Naive B cell (primary cell): Measurements from ENCODE around the gene OR8G5. TPM values are rescaled to one million over a fixed set of nuclear protein-coding genes. Genes with fewer than 3 reads are reported as not detected.

Source experiments
- ATAC-seq, 2 donors: fragments of 150-1000 bp; cut with Tn5 transposase; 2 replicates each; pipeline ENCODE4 v1.10.0; 2021; ENCODE audit warnings: low read depth in 2 of 2, mild to moderate bottlenecking in 2 of 2, moderate library complexity in 2 of 2
- DNase-seq: peaks from one replicate; pipeline ENCODE4 v3.0.0; 2022
- H3K27ac Mint-ChIP-seq, 6 donors: one replicate each; pipeline ENCODE4 v1.8.0; 2020 to 2022; ENCODE audit warnings: mild to moderate bottlenecking in 6 of 6, mixed read lengths in 6 of 6, moderate library complexity in 5 of 6, inconsistent platforms in 2 of 6
- H3K27me3 Mint-ChIP-seq, 3 donors: one replicate each; pipeline ENCODE4 v1.8.0; 2021 to 2022; ENCODE audit warnings: mixed read lengths in 3 of 3, mild to moderate bottlenecking in 1 of 3
- H3K36me3 Mint-ChIP-seq, 2 donors: one replicate each; pipeline ENCODE4 v1.8.0; 2020 to 2022; ENCODE audit warnings: mixed read lengths in 2 of 2, inconsistent platforms in 1 of 2, mild to moderate bottlenecking in 1 of 2
- H3K4me1 Mint-ChIP-seq, 3 donors: one replicate each; pipeline ENCODE4 v1.8.0; 2020 to 2022; ENCODE audit warnings: mixed read lengths in 3 of 3, inconsistent platforms in 1 of 3, mild to moderate bottlenecking in 1 of 3, moderate library complexity in 1 of 3
- H3K4me3 Mint-ChIP-seq, 8 donors: one replicate each; pipeline ENCODE4 v1.8.0; 2020 to 2022; ENCODE audit warnings: mild to moderate bottlenecking in 8 of 8, mixed read lengths in 8 of 8, moderate library complexity in 8 of 8, inconsistent platforms in 2 of 8
- H3K9me3 Mint-ChIP-seq, 7 donors: one replicate each; pipeline ENCODE4 v1.8.0; 2020 to 2022; ENCODE audit warnings: mixed read lengths in 7 of 7, mild to moderate bottlenecking in 5 of 7, inconsistent platforms in 2 of 7, moderate library complexity in 1 of 7
- polyA plus RNA-seq, 6 donors: library from polyadenylated mRNA; unstranded; fragments of 300-500 nt; fragmentation: Illumina TruSeq; gene quantifications; one replicate each; pipeline ENCODE4 v1.2.3, GENCODE V29; 2021; ENCODE audit warnings: low read depth in 6 of 6

Gene OR8G5
- polyA plus RNA-seq, 6 donors from 2014 or later = not detected

DNA sequence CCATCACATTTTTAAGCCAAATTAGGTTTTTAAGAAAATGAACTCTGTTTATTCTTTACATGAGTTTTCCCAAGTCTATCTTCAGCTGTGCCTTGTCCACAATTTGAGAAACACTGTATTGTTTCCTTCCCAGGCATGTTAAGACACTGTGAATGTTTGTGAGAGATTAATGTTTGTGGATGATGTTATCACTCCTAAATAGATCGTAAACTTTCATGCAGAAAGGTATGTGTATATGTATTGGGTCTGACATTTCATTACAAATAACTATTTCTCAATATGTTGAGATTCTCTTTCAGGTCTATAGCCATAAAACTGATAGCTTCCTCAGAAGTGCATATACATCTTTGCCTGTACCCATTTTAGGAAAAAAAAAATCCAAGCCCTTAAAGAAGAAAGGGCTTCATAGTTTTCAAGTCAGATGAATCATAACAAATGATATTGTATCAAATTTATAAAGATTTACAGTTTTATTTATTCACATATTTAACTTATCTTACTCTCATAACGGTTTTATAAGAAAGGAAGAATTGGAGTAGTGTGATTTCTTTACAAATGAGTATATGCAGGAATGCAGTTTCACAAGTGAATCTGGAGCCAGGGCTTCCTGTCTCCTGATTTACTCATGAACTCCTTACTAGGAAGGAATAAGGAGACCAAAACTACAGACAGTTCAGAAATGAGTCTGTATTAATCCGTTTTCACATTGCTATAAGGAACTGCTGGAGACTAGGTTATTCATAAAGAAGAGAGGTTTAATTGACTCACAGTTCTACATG, 46.4 kb downstream of the OR8G5 start:
- H3K9me3 Mint-ChIP-seq = peaks cover 0 to 5% (median 0%) of the 10 kb centered on the region in 7 donors
- H3K27ac Mint-ChIP-seq = no peak overlapping the region

DNA sequence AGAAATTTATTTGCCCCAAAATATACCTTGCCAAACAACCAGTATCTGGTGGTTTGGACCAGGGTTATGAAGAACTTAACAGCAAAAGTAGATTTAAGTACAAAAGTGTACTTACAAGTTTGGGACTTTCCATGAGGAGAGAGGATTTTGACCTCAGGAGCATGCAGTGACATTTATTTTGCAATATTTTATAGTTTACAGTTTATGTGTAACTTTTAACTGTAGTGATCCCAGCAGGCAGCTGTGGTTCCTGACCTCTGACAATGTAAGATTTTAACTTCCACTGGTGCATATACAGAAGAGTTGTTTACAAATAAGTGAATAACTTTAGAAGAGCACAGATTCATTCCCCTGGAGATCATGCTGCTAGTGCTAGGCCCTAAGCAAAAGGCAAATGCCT, 50.9 kb downstream of the OR8G5 start:
- Mint-ChIP-seq H3K9me3 (peaks cover 0 to 2% (median 0%) of the 10 kb centered on the region in 7 donors), H3K4me1 (no peaks in the 10 kb centered on the region), H3K4me3 (no peak overlapping the region), H3K27ac (no peak overlapping the region), H3K36me3 (no peaks in the 10 kb centered on the region), H3K27me3 (peaks cover 0 to 12% (median 7%) of the 10 kb centered on the region in 3 donors)
- no peak for DNase-seq
- no peak for ATAC-seq

More for the DNA sequence above, 46.4 kb downstream of the OR8G5 start:
- ATAC-seq = no peak
- Mint-ChIP-seq H3K4me1 (no peaks in the 10 kb centered on the region), H3K36me3 (no peaks in the 10 kb centered on the region), H3K4me3 (no peak overlapping the region), H3K27me3 (peaks cover 3 to 7% (median 5%) of the 10 kb centered on the region in 3 donors)
- no peak for DNase-seq

DNA sequence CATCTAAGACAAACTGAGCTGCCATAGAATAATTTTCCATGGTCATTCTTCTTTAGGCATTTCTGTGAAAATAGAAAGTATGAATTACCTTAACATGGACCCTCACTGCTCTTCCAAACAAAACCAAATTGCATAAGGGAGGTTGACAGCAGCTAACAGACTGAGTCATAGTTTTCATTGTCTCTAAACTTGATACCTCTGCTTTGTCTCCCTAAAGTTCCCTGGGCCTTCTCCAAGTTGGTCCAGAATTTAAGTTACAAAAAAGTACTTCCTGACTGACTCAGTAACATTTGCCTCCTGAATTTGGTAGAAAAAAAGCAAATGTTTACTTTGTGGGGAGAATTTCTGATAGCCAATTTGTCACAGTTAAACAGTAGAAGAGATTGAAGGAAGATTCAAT, 54.5 kb downstream of the OR8G5 start:
- peaks cover 0 to 16% (median 7%) of the 10 kb centered on the region in 3 donors for H3K27me3 Mint-ChIP-seq
- DNase-seq (no peak), ATAC-seq (no peak)
- no peak overlapping the region for H3K4me3 Mint-ChIP-seq
- no peaks in the 10 kb centered on the region for H3K36me3 Mint-ChIP-seq
- H3K9me3 Mint-ChIP-seq = peaks cover 0 to 2% (median 0%) of the 10 kb centered on the region in 7 donors
- H3K4me1 Mint-ChIP-seq = no peaks in the 10 kb centered on the region
- H3K27ac Mint-ChIP-seq = no peak overlapping the region

DNA sequence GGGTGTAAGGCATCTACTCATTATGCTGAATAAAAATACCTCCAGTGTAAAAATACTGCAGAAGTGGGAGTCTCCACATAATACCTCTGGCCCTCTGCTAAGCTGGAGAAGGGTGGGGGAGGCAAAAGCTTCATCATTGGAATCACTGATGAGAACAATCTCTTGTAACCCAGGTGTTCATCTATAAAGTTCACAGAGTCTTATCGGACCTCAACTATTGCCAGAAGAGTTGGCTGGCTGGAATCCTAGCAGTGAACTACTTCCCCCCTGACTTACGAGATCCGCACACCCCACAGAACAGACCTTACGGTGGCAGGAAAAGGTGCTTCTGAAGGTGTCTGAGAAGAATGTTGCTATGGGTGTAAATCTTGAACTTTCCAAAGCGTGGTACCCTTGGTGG, 55.1 kb downstream of the OR8G5 start:
- Mint-ChIP-seq H3K27ac (no peak overlapping the region), H3K4me1 (no peaks in the 10 kb centered on the region), H3K4me3 (no peak overlapping the region), H3K36me3 (no peaks in the 10 kb centered on the region), H3K27me3 (peaks cover 0 to 17% (median 7%) of the 10 kb centered on the region in 3 donors), H3K9me3 (peaks cover 0 to 2% (median 0%) of the 10 kb centered on the region in 7 donors)
- ATAC-seq (no peak), DNase-seq (no peak)

DNA sequence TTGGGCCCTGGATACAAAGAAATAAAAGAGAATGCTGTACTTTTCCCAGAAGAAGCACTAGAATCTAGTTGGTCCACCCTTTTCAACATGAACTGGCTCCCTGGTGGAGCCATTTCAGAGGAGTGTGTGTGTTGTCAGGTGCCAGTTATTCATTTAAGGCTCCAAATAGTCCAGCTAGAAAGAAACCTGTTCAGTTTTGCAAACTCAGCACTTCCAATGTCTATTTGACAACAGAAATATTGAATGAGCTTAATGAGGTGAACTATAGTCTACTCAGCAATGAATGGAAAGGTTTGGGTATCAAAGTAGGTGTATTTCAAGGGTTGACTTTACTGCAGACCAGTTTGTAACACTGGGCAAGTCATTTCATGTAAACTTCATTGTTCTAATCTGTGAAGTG, 55.5 kb downstream of the OR8G5 start:
- no peak overlapping the region for H3K27ac Mint-ChIP-seq
- H3K9me3 Mint-ChIP-seq = peaks cover 0 to 2% (median 0%) of the 10 kb centered on the region in 7 donors
- H3K36me3 Mint-ChIP-seq = no peaks in the 10 kb centered on the region
- H3K4me3 Mint-ChIP-seq = no peak overlapping the region
- DNase-seq (no peak), ATAC-seq (no peak)
- no peaks in the 10 kb centered on the region for H3K4me1 Mint-ChIP-seq
- H3K27me3 Mint-ChIP-seq = peaks cover 3 to 21% (median 4%) of the 10 kb centered on the region in 3 donors

DNA sequence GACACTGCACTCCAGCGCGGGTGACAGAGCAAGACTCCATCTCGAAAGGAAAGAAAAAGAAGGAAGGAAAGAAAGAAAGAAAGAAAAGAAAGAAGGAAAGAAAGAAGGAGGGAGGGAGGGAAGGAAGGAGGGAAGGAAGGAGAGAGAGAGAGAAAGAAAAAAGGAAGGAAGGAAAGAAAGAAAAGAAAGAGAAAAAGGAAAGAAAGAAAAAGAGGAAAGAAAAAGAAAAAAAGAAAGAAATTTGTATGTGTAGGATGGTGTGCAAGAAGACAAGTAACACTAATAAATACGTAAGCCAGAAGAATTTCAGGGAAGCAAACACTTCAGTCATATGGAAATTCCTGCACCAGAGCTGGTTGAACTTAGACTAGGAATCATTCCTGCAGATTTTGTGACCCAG, 57.0 kb downstream of the OR8G5 start:
- ATAC-seq = no peak
- DNase-seq = no peak
- no peaks in the 10 kb centered on the region for H3K4me1 Mint-ChIP-seq

DNA sequence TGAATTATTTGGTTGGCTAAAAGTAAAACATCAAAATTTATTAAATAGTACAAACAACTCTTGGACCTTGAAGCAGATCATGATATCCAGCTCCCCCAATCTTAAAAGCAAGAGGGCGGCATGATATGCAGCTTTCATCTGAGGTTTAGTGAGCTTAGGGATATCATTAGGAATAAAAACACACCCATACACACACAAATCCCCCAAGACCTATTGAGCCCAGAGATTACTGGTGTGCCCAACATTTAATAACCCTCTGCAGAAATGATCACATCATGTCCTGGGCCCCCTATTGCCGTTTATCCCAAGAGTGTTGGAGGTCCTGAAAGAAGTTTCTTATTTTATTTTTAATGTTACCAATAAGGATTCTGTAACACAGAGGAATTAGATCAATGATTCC, 57.7 kb downstream of the OR8G5 start, which contains the start of gene OR8D1:
Gene OR8D1 (minus strand): TSS at position 101 of the 400 bp plus-strand sequence. CDS start 3,183 bp downstream, outside the sequence.
- Mint-ChIP-seq H3K27ac (peak within 1 kb of the TSS in 3 of 6 donors; percentile 10 to 88 (median 74)), H3K9me3 (peaks cover 0 to 2% (median 0%) of the 10 kb centered on the region in 7 donors), H3K4me3 (no peak within 1 kb of the TSS), H3K4me1 (no peaks in the 10 kb centered on the region), H3K36me3 (no peaks in the 10 kb centered on the region), H3K27me3 (peaks cover 13 to 36% (median 15%) of the 10 kb centered on the region in 3 donors)
- DNase-seq (no peak), ATAC-seq (no peak)

More for the DNA sequence above, 57.0 kb downstream of the OR8G5 start:
- peaks cover 12 to 35% (median 13%) of the 10 kb centered on the region in 3 donors for H3K27me3 Mint-ChIP-seq
- peaks cover 0 to 2% (median 0%) of the 10 kb centered on the region in 7 donors for H3K9me3 Mint-ChIP-seq
- peak overlapping the region in 2 of 6 donors; percentile 74 to 88 for H3K27ac Mint-ChIP-seq
- H3K4me3 Mint-ChIP-seq = no peak overlapping the region
- no peaks in the 10 kb centered on the region for H3K36me3 Mint-ChIP-seq

DNA sequence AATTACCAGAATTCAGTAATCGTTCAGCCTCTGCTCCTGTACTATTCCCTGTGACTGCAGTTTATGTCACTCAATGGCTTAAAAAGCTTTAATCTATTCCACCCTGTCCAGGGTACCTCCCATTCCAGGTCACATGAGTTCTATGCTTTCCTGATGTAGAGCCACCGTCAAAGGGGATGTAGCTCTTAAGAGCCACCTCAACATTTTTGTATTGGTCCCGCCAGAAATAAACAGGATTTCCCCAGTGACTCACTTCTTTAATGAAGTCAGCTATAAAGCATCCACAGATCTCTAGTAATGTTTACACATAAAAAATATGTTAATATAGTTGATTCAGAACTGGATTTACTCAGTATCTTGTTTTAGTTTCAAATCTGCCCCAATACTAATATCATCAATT, 58.9 kb downstream of the OR8G5 start:
- no peaks in the 10 kb centered on the region for H3K9me3 Mint-ChIP-seq
- DNase-seq = no peak
- H3K27me3 Mint-ChIP-seq = peaks cover 21 to 43% (median 23%) of the 10 kb centered on the region in 3 donors
- ATAC-seq = no peak
- peak overlapping the region in 1 of 6 donors; percentile 10 for H3K27ac Mint-ChIP-seq
- H3K4me3 Mint-ChIP-seq = no peak overlapping the region
- no peaks in the 10 kb centered on the region for H3K4me1 Mint-ChIP-seq
- no peaks in the 10 kb centered on the region for H3K36me3 Mint-ChIP-seq

Other genes starting within 250 kb of the OR8G5 start
- gene OR10G4, start 243.4 kb upstream of the OR8G5 start, polyA plus RNA-seq = not detected
- gene OR10G9, start 233.4 kb upstream of the OR8G5 start, polyA plus RNA-seq = not detected
- gene OR10G8, start 229.6 kb upstream of the OR8G5 start, polyA plus RNA-seq = not detected
- not detected for gene OR10G7, start 215.1 kb upstream of the OR8G5 start, polyA plus RNA-seq
- gene VWA5A, start 140.9 kb upstream of the OR8G5 start, polyA plus RNA-seq = 10 to 100 TPM in 4 of 6 donors, 1 to 10 TPM in 1, not detected in 1; 4.5 to 15.8 (median 11.6) TPM
- not detected for gene OR10D3, start 73.0 kb upstream of the OR8G5 start, polyA plus RNA-seq
- gene OR8G1, start 15.3 kb upstream of the OR8G5 start, polyA plus RNA-seq = not detected
- gene OR8D1, start 57.6 kb downstream of the OR8G5 start, polyA plus RNA-seq = not detected
- gene OR8D2, start 63.8 kb downstream of the OR8G5 start, polyA plus RNA-seq = not detected
- not detected for gene OR8B2, start 128.1 kb downstream of the OR8G5 start, polyA plus RNA-seq
- gene OR8B3, start 142.6 kb downstream of the OR8G5 start, polyA plus RNA-seq = not detected
- gene OR8B4, start 168.5 kb downstream of the OR8G5 start, polyA plus RNA-seq = not detected
- gene OR8B8, start 189.3 kb downstream of the OR8G5 start, polyA plus RNA-seq = not detected